ENCODE data around the gene GPC2.

DNA sequence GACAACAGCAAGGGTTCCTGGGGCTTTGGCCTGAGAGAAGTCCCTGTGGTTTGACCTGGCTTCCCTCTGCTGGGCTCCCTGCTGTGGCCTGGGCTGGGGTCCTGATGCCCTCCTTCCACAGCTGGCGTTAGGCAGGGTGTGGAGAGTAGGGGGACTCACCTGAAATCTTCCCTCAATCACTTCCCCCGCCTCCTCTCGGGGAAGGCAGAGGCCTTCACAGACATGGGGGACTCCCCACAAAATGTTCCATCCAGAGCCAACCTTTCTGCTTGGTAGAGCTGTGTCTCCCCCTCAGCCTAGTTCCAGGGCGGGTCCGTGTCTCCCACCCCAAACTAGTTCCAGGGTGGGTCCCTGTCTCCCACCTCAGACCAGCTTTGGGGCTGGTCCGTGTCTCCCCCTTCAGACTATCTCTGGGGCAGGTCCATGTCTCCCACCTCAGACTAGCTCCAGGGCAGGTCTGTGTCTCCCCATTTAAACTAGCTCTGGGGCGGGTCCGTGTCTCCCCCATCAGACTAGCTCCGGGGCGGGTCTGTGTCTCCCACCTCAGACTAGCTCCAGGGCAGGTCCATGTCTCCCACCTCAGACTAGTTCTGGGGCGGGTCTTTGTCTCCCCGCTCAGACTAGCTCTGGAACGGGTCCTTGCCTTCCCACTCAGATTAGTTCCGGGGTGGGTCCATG, 44.7 kb upstream of the GPC2 start:
- TF ChIP-seq POLR2A (IDR thresholded peaks at IDR 0.05; ENCODE audit: low read depth, low read length), result no peak
- TF ChIP-seq POLR2AphosphoS5 (IDR thresholded peaks at IDR 0.05; ENCODE audit: low read depth, low read length), result no peak
- no peak for TF ChIP-seq SPI1 (IDR thresholded peaks at IDR 0.05; ENCODE audit: low read depth, low read length)
- no peak for TF ChIP-seq POU2F2 (IDR thresholded peaks at IDR 0.05; ENCODE audit: low read depth, low read length)
